ES-I3 (cell line): ENCODE measurements around the gene PTPRU.

Experiments used
- H3K36me3 ChIP-seq: 2 replicates; pipeline ENCODE4 v1.6.1; 2013; ENCODE audit warnings: mild to moderate bottlenecking, low read length, control low read depth, moderate library complexity; ENCODE audit not compliant: insufficient read depth
- H3K4me1 ChIP-seq: 2 replicates; pipeline ENCODE4 v1.6.1; 2013; ENCODE audit warnings: mild to moderate bottlenecking, control low read depth, low read length; ENCODE audit not compliant: insufficient read depth
- H3K9ac ChIP-seq: 2 replicates; pipeline ENCODE4 v1.6.1; 2013; ENCODE audit warnings: low read depth, mild to moderate bottlenecking, low read length, moderate library complexity
- H3K9me3 ChIP-seq: 2 replicates; pipeline ENCODE4 v1.6.1; 2013; ENCODE audit warnings: mild to moderate bottlenecking, low read length, moderate library complexity; ENCODE audit not compliant: control insufficient read depth, insufficient read depth

Gene PTPRU

GRCh38 chr1:29245261-29245660 is 8.9 kb downstream of the PTPRU start:
- Histone ChIP-seq H3K4me1 (peaks cover 25% of the 10 kb centered on the region), H3K36me3 (no peaks in the 10 kb centered on the region), H3K9ac (no peak overlapping the region), H3K9me3 (no peaks in the 10 kb centered on the region)

- no peak overlapping the region for H3K9ac ChIP-seq
- H3K36me3 ChIP-seq = no peaks in the 10 kb centered on the region
- peaks cover 25% of the 10 kb centered on the region for H3K4me1 ChIP-seq
- no peaks in the 10 kb centered on the region for H3K9me3 ChIP-seq
These were observed 9.6 kb downstream of the PTPRU start for GRCh38 chr1:29245876-29246275.

GRCh38 chr1:29247044-29247443 is 10.7 kb downstream of the PTPRU start:
- Histone ChIP-seq H3K9me3 (no peaks in the 10 kb centered on the region), H3K9ac (no peak overlapping the region), H3K36me3 (no peaks in the 10 kb centered on the region), H3K4me1 (peaks cover 25% of the 10 kb centered on the region; the same call in 1 of the 2 replicates)

- Histone ChIP-seq H3K9ac (no peak overlapping the region), H3K4me1 (peaks cover 25% of the 10 kb centered on the region; the same call in 1 of the 2 replicates), H3K36me3 (no peaks in the 10 kb centered on the region), H3K9me3 (no peaks in the 10 kb centered on the region)
These were observed 11.4 kb downstream of the PTPRU start for GRCh38 chr1:29247571-29248273.

- no peaks in the 10 kb centered on the region for H3K36me3 ChIP-seq
- peaks cover 24% of the 10 kb centered on the region; the same call in 1 of the 2 replicates for H3K4me1 ChIP-seq
- no peak overlapping the region for H3K9ac ChIP-seq
- H3K9me3 ChIP-seq = no peaks in the 10 kb centered on the region
These were observed 12.1 kb downstream of the PTPRU start for GRCh38 chr1:29248409-29248808.

GRCh38 chr1:29249170-29249691 is 12.9 kb downstream of the PTPRU start:
- Histone ChIP-seq H3K4me1 (peaks cover 19% of the 10 kb centered on the region; the same call in 1 of the 2 replicates), H3K36me3 (no peaks in the 10 kb centered on the region), H3K9ac (no peak overlapping the region), H3K9me3 (no peaks in the 10 kb centered on the region)

GRCh38 chr1:29249951-29250581 is 13.7 kb downstream of the PTPRU start:
- H3K4me1 ChIP-seq = peaks cover 19% of the 10 kb centered on the region; the same call in 1 of the 2 replicates
- H3K9me3 ChIP-seq = no peaks in the 10 kb centered on the region
- H3K36me3 ChIP-seq = no peaks in the 10 kb centered on the region
- no peak overlapping the region for H3K9ac ChIP-seq

GRCh38 chr1:29251164-29252124 is 15.1 kb downstream of the PTPRU start:
- peaks cover 26% of the 10 kb centered on the region for H3K4me1 ChIP-seq

GRCh38 chr1:29253180-29253579 is 16.9 kb downstream of the PTPRU start:
- H3K9me3 ChIP-seq = no peaks in the 10 kb centered on the region
- peaks cover 40% of the 10 kb centered on the region for H3K4me1 ChIP-seq
- no peak overlapping the region for H3K9ac ChIP-seq
- no peaks in the 10 kb centered on the region for H3K36me3 ChIP-seq

More at GRCh38 chr1:29251164-29252124, 15.1 kb downstream of the PTPRU start:
- no peak overlapping the region for H3K9ac ChIP-seq
- no peaks in the 10 kb centered on the region for H3K9me3 ChIP-seq
- no peaks in the 10 kb centered on the region for H3K36me3 ChIP-seq

- Histone ChIP-seq H3K36me3 (no peaks in the 10 kb centered on the region), H3K9ac (no peak overlapping the region), H3K9me3 (no peaks in the 10 kb centered on the region), H3K4me1 (peaks cover 29% of the 10 kb centered on the region)
These were observed 18.0 kb downstream of the PTPRU start for GRCh38 chr1:29254346-29254745.

GRCh38 chr1:29255134-29255666 is 18.9 kb downstream of the PTPRU start:
- no peaks in the 10 kb centered on the region for H3K9me3 ChIP-seq
- no peak overlapping the region for H3K9ac ChIP-seq
- no peaks in the 10 kb centered on the region for H3K36me3 ChIP-seq
- H3K4me1 ChIP-seq = peaks cover 21% of the 10 kb centered on the region

- no peaks in the 10 kb centered on the region for H3K36me3 ChIP-seq
- H3K4me1 ChIP-seq = peaks cover 21% of the 10 kb centered on the region
- H3K9ac ChIP-seq = no peak overlapping the region
- no peaks in the 10 kb centered on the region for H3K9me3 ChIP-seq
These were observed 20.1 kb downstream of the PTPRU start for GRCh38 chr1:29256394-29256793.

- Histone ChIP-seq H3K9me3 (no peaks in the 10 kb centered on the region), H3K9ac (0 out of 2 replicates have a peak overlapping the region, but pooled peaks have one; percentile 19), H3K4me1 (peaks cover 21% of the 10 kb centered on the region), H3K36me3 (no peaks in the 10 kb centered on the region)
These were observed 20.9 kb downstream of the PTPRU start for GRCh38 chr1:29256979-29257804.
